GM21576 (cell line): ENCODE measurements around the gene DIAPH2.
A peak's percentile ranks its signal among the peaks of the same experiment; 100 is the strongest.
"Not testable (repeated sequence)": the region's sequence is repeated elsewhere in the genome, so short reads cannot be mapped to it uniquely, and the experiment has no call there.

Experiments used
- ATAC-seq: cut with Tn5 transposase; IDR thresholded peaks from one replicate; pipeline ENCODE4 v1.9.1; 2021; ENCODE audit warnings: mild to moderate bottlenecking, moderate library complexity; ENCODE audit not compliant: unreplicated experiment

DIAPH2 gene

GRCh38 chrX:96714393-96714792, 29.8 kb downstream of the DIAPH2 start:
- ATAC-seq, result not testable (repeated sequence)

GRCh38 chrX:96715481-96715880, 30.8 kb downstream of the DIAPH2 start:
- no peak for ATAC-seq

- ATAC-seq, result no peak
Observed at GRCh38 chrX:96719161-96719875, 34.7 kb downstream of the DIAPH2 start.

DNA sequence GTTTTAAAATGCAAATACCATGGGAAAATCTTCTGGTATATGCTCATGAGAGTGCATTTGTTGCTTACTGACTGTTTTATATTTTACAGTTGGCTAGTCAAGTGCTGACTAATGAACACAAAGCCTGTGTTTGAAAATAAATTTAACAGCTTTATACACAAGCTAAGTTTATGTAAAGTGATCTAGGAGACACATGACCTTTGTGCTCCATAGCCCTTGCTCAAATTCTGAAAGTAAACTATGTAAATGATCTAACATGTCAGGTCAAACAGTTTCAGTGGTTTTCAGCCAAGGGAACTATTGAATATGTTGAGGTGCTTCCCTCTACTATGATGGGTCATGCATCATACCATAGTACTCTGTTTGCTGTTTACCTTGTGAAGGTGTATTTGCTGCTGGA, 36.7 kb downstream of the DIAPH2 start:
- peak; percentile 98 for ATAC-seq

- ATAC-seq, result no peak
Observed at GRCh38 chrX:96722781-96723180, 38.1 kb downstream of the DIAPH2 start.

- ATAC-seq, result no peak
Observed at GRCh38 chrX:96729053-96729452, 44.4 kb downstream of the DIAPH2 start.

DNA sequence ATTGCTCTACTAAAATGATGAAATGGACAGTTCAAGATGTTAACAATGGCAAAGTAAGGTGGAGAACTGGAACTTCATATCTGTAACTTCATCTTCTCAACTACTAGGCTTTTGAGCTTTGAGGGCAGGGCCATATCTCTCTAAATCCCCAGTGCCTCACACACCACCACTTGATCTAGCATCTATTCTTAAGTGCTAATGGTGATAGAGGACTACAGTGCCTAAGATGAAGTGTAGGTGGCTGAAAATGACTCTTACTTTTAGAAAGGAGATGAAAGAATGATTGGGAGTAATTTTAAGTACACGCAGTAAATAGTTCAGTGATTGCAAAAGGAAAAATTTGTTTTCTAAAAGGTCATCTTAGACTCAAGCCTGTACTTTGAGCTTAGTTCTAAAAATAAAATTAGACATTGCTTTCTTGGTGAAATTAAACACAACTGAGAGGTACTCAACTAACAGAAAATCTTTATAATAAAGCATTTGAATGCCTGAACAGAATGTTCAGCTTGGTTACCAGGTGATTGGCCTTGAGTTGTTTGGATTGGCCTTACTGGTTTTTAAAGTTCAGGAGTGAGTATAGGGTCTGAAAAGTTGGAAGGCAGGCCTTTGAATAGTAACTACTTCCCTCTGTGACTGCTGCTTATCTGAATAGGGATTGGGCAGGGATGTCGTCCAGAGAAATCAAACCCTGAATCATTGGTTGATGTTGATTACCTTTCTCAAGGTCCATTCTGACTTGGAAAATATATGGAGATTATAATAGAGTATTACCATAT, 45.4 kb downstream of the DIAPH2 start:
- no peak for ATAC-seq

DNA sequence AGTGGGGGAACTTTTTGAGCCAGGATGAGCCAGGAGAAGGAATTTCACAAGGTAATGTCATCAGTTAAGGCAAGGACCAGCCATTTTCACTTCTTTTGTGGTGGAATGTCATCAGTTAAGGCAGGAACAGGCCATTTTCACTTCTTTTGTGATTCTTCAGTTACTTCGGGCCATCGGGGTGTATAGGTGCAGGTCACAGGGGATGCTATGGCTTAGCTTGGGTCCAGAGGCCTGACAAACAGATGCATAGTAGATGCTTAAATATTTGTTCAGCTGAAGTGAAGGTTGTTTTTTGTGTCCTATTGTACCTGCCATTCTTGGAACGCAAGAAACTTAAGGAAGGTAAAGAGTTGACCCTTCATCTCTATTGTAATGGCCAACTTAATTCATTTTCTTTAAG, 46.4 kb downstream of the DIAPH2 start:
- ATAC-seq, result not testable (repeated sequence)

GRCh38 chrX:96743367-96744073, 58.9 kb downstream of the DIAPH2 start:
- ATAC-seq, result no peak

DNA sequence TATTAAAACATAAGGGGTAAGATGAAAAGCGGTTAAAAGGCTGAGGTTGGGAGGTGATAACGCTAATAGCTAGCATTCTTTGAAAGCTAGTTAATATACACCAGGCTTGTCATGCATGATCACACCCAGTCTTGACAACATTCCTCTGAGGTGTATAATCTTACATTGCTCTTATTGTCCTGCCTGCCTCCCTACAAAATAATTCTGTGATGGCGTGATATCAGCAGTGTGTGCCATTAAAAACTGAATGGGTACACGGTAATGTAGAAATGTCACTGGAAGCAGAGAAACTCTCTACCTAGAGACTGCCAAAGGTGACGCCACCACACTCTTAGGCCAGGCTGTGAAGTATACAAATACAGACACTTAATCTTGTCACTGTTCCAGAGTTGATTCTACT, 68.1 kb downstream of the DIAPH2 start:
- ATAC-seq, result no peak

DNA sequence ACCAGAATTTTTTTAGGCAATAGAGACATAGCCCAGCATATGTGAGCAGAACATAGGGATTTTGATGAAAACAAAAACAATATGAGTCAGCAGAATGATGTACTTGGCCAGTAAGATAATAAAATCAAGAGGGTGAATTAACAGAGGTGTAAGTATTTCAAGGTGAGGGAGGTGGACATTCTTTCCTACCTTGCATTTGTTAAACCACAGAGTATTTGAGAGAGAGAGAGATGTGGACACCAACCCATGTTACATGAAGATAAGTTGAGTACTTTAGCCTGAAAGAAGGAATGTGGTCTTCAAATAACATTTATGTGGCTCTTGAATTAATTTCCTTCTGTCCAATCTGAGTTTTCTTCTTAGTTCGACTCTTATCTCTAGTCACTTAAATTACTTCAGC, 68.6 kb downstream of the DIAPH2 start:
- no peak for ATAC-seq

DNA sequence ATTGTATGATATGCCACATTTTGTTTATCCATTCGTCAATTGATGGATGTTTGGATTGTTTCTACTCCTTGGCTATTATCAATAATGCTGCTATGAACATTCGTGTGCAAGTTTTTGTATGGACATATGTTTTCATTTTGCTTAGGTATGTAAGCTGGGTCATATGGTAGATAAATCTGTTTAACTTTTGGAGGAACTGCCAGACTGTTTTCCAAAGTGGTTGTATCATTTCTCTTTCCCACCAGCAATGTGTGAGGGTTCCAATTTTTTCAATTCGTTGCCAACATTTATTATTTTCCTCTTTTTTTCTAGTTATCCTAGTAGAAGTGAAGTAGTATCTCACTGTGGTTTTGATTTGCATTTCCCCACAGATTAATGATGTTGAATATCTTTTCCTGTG, 71.8 kb downstream of the DIAPH2 start:
- ATAC-seq, result no peak

- no peak for ATAC-seq
Observed at GRCh38 chrX:96761566-96761965, 76.9 kb downstream of the DIAPH2 start.

DNA sequence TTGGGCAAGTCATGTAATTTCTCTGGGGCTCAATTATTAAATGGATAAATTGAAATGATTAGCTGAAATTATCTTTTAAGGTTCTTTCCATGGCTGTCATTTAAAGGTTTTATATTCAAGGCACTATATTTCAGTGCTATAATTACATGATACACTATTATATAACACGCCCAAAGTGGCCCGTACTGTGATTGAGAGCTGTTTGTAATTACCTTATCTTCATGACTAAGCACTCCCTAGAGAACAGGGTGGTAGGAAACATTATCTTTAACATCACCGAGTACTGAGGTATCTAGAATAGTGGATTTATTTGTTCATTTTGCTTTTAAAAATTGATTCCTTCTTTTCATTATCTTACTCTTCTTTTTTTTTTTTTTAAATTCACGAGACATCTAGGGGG, 79.0 kb downstream of the DIAPH2 start:
- no peak for ATAC-seq

DNA sequence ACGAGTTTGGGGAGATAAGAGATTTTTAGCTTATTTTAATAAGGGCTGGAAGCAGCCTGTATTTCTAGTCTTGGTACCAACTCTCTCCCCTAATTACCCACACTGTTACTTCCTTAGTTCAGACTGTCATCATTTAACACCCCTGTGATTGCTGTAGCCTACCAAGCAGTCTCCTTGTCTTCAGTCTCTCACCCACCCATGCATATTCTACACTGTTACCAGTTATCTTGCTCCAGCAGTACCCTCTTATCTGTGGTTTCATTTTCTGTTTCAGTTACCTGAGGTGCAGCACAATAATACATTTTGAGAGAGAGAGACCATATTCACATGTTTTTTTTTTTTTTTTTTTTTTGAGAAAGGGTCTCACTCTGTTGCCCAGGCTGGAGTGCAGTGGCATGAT, 80.2 kb downstream of the DIAPH2 start:
- ATAC-seq, result no peak

GRCh38 chrX:96770315-96770714, 85.7 kb downstream of the DIAPH2 start:
- no peak for ATAC-seq

DNA sequence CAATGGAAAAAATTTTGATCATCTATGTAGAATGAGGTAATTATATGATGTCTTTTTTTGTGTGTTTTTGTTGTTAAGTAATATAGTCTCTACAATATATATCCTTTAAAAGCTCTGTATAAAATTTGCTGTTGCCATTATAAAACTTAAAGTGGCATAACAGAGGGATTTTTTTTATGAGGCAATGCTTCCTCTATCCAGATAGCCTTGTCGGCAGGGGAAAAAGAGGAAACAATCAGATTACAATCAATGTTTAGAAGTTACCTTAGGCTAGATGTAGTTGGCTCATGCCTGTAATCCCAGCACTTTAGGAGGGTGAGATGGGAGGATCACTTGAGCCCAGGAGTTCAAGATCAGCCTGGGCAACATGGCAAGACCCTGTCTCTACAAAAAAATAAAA, 86.8 kb downstream of the DIAPH2 start:
- no peak for ATAC-seq

GRCh38 chrX:96774116-96774515, 89.5 kb downstream of the DIAPH2 start:
- ATAC-seq, result no peak

GRCh38 chrX:96776966-96777365, 92.3 kb downstream of the DIAPH2 start:
- ATAC-seq, result no peak

DNA sequence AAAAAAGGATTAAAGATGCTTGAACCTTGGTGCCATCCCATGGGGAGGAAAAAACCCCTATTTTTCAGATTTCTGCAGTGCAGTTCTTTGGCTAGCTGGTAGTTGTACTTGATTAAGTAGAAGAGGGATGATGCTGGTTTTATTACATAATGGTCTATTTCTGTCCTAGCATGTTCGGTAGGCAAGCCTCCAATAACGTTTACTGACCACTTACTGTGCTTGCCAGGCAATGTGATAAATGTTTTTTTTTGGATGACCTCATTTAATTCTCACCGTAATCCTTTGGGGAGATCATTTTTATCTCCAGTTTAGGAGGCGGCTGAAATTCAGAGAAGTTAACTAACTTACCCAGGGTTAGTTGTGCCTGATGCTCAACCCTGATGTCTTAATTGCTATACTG, 106.9 kb downstream of the DIAPH2 start:
- ATAC-seq, result no peak

- ATAC-seq, result no peak
Observed at GRCh38 chrX:96792047-96792446, 107.4 kb downstream of the DIAPH2 start.

DNA sequence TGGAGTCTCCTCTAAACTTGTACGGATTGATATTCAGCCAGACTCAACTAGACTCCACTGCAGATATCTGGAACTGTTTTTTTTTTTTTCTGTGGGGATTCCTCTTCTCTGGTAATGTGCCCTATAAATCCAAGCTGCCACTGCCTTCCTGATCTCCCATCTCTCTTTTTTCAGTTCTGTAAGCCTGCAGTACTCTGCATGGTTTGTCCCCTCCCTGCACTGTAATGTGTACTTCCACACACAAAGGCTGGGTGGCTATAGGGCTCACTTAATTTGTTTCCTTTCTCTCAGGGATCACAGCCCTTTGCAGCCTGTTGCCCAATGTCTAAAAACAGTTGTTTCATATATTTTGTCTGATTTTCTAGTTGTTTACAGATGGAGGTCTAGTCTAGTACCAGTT, 114.3 kb downstream of the DIAPH2 start:
- no peak for ATAC-seq
